HG02852 (cell line): Measurements from ENCODE around the gene PTGIR.
"Not testable (repeated sequence)": the region's sequence is repeated elsewhere in the genome, so short reads cannot be mapped to it uniquely, and the experiment has no call there.

Experiments
- ATAC-seq: cut with Tn5 transposase; IDR thresholded peaks from one replicate; pipeline ENCODE4 v1.9.1; 2021; ENCODE audit warnings: mild to moderate bottlenecking, moderate library complexity; ENCODE audit not compliant: unreplicated experiment

Gene PTGIR

GRCh38 chr19:46639358-46640182 is 14.7 kb upstream of the PTGIR start:
- ATAC-seq = no peak

- ATAC-seq = no peak
Measured at GRCh38 chr19:46637224-46637623, 12.3 kb upstream of the PTGIR start.

- no peak for ATAC-seq
Measured at GRCh38 chr19:46635920-46636761, 11.3 kb upstream of the PTGIR start, which contains the start of gene GNG8. Gene GNG8 (minus strand): TSS chr19:46636202. CDS start chr19:46634682, 1,520 bp downstream.

- ATAC-seq = no peak
Measured at GRCh38 chr19:46634656-46635218, 9.8 kb upstream of the PTGIR start.

GRCh38 chr19:46634045-46634655 is 9.3 kb upstream of the PTGIR start:
- ATAC-seq = peak; percentile 53

DNA sequence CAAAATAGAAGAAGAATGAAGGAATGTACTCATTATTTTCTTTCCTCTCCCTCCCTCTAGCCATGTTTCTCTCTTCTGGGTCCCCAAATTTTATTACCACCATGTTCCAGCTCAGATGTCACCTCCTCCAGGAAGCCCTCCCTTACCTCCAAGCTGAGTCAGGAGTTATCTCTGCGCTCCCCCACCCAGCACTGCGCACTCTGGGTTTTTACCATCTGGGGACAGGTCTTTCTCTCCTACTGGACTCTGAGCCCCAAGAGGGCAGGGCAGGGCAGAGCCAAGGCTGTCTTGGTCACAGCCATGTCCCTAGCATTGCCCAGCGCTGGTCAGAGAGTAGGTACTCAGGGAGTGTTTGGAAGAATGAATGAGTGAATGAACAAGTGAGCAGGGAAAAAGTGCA is 8.2 kb upstream of the PTGIR start:
- ATAC-seq = no peak

DNA sequence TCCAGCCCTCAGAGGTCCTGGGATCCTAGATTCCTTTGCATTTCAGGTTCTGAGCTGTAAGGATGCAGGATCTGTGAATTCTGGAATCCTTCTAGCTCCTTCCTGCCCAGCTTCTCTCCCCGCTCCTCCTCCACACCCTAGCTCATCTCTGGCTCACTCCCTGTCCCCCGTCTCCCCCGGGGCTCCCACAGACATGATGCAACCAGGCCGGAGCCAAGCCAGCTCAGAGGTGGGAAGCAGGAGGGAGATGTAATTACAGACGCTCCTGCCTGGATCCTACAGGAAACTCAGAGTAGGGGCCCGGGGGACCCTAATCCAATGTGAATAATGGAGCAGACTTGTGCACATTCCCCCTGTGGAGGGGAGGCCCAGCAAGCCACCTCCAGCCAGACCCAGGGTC is 6.6 kb upstream of the PTGIR start:
- no peak for ATAC-seq

- ATAC-seq = no peak
Measured at GRCh38 chr19:46630586-46631205, 5.8 kb upstream of the PTGIR start.

DNA sequence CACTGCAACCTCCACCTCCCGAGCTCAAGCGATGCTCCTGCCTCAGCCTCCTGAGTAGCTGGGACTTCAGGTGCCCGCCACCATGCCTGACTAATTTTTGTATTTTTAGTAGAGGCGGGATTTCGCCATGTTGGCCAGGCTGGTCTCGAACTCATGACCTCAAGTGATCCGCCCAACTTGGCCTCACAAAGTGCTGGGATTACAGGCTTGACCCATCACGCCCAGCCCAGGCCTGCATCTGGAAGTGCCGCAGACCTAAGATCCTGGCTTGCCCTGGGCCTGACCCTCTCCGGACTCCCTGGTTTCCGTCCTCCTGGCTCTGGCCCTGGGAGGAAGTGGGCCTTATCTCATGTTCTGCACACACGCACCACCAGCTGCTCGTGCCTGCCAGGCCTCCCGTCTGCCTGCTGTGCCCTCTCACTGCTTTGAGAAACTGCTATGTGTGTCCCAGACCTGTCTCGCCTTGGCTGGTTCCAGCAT is 4.7 kb upstream of the PTGIR start:
- no peak for ATAC-seq

DNA sequence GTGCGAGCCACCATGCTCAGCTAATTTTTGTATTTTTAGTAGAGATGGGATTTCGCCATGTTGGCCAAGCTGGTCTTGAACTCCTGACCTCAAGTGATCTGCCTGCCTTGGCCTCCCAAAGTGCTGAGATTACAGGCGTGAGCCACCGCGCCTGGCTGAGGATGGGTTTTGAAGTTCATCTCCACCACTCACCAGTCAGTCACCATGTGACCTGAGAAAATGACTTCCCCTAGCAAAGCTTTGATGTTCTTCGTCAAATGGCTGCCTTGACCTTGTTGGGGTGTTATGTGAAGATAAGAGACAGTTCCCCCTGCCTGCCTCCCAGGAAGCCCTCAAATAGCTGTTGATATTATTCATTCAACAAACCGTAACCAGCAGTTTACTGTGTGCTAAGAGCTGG is 4.1 kb upstream of the PTGIR start:
- ATAC-seq = not testable (repeated sequence)

DNA sequence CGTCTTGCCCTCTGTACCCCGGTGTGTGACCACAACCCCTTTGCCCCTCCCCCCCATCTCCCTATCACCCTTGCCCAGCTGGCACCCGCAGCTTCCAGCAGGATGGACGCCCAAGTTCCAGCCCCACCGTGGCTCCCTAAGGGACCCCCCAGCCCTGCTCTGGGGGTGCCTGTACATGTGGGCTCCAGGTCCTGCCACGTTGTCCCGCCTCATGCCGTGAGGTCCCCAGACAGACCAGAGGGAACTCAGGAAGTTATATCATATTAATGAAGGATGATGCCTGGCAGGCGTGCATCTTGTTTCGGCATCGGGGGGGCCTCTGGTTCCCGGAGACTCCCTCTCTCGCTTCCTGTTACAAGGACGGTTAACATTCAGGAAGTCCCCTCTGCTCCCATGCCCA is 1.6 kb upstream of the PTGIR start:
- ATAC-seq = no peak

DNA sequence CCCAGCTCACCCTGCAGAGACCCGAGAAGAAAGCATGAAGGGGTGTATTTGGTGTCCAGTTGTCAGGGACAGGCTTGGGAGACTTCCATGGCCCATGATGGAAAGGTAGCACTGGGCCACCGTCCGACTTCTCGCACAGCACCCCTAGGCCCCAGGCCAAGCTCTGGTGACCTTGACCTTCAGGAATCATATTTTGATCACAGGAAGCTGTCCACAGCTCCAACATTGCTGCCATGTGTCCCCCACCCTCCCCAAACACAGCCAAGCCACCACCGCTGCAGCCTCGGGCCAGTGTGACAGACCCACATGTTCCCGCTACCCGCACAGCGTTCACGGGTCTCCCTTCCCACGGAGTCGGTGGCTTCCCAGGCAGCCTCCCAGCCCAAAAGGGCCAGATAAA is 842 bp upstream of the PTGIR start:
- no peak for ATAC-seq

DNA sequence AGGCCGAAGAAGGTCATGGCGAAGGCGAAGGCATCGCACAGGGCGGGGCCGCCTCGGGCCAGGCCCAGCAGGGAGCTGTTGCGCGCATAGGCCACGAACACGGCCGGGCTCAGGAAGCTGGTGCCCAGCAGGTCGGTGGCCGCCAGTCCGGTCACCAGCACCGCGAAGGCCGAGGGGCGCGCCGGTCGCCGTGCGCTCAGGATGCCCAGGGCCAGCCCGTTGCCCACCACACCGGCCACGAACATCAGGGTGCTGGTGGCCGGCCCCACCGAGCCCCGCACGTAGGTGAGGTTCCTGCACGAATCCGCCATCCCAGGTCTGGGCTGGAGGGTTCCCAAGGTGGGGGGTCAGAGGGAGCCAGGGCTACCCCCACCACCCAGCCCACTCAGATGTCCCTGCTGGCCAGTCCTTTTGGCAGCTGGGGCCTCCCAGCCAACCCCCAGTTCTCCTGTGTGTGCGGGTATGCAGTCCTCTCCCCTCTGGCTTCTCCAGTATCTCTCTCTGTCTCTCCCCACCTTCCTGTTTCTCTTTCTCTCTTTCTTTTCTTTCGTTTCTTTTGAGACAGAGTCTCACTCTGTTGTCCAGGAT is 880 bp downstream of the PTGIR start:
- ATAC-seq = no peak

GRCh38 chr19:46622118-46622446 is 2.8 kb downstream of the PTGIR start:
- ATAC-seq = no peak

GRCh38 chr19:46621191-46622117 is 3.4 kb downstream of the PTGIR start:
- no peak for ATAC-seq

DNA sequence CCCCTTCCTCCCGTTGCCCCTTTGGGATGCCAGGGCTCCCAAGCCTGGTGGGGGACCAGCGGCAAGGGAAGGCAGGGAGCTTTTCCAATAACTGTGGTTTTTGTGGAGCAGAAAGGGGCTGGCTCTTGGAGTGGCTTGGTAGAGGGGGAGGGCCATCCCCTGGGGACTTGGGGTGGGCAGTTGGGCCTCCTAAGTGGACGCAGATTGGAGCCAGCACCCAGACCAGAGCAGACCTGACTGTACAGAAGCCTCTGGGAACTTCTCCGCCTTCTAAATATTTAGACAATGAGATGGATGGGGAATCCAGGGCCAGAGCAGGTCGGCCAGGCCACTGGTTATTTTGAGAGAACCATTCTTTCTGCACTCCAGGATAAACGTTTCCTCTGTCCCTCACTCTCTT is 4.2 kb downstream of the PTGIR start:
- no peak for ATAC-seq

DNA sequence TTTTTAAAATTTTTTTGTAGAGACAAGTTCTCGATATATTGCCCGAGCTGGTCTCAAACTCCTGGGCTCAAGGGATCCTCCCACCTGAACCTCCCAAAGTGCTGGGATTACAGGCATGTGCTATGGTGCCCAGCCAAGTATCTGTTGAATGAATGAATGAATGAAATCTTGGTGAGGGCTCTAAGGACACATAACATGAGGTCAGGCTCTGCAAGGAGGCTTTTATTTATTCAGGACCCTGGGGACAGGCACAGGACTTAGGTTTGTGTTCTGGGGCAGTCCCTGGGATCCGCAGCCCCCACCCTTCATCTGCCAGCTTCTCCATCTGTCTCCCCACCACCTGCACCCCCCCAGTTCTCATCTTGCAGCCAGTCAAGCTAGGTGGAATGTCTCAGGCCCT is 4.6 kb downstream of the PTGIR start:
- no peak for ATAC-seq

DNA sequence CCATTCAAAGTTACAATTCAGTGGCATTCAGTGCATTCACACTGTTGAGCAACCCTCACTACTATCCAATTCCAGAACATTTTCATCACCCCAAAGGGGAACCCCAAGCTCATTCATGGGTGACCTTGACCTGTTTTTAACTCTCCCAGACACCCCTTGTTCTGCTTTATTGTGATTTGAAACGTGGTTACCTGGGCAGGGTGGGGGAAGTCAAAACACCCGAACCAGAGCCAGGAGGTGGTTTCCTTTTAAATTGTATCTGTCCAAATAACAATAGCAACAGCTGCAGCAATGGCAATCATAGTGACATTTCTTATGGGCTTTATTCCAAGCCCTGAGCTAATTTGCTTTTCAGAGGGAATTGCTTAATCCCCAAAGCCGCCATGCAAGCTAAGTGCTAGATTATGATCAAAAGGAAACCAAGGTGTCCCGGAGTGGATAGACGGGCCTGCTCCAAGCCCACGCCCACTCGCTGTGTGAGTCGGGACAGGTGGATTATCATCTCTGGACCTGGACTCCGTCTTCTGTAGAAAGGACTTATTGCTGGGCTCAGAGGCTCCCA is 6.1 kb downstream of the PTGIR start:
- no peak for ATAC-seq

DNA sequence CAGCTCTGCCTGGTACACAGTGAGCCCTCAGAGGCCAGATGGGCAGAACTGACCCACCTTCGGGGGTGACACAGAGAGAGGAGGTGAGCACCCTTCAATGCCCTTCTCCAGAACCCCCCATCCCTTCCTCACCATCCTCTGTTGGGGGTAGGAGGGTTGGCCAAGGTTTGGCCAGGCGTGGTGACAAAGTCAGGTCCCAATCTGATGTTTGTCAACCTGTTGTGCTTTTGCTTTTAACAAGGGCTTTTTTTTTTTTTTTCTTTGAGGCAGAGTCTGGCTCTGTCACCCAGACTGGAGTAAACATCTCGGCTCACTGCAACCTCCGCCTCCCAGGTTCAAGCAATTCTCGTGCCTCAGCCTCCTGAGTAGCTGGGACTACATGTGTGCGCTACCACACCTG is 7.3 kb downstream of the PTGIR start:
- ATAC-seq = no peak
